B cell (primary cell): ENCODE results near the gene GABRD. TPM values are rescaled to one million over a fixed set of nuclear protein-coding genes. Genes with fewer than 3 reads are reported as not detected.

ENCODE experiments used
- ATAC-seq: fragments of 200-7000 bp; cut with Tn5 transposase; one replicate; pipeline ENCODE4 v1.10.0; 2021; ENCODE audit warnings: low read depth, mild to moderate bottlenecking, moderate number of reproducible peaks, moderate library complexity
- CTCF ChIA-PET: fragments of 350-600 bp; sonication (Branson Sonifier 250); formaldehyde crosslinking; loops from one replicate; lab custom pipeline; 2021; ENCODE audit warnings: antibody characterized with exemption, inconsistent platforms; lab: Charles Lee
- POLR2A ChIA-PET: fragments of 350-600 bp; sonication (Branson Sonifier 250); formaldehyde crosslinking; loops from one replicate; lab custom pipeline; 2021; ENCODE audit warnings: antibody characterized with exemption; lab: Charles Lee
- DNase-seq: peaks from one replicate; pipeline ENCODE4 v3.0.0; 2013
- H2AFZ ChIP-seq: 2 replicates; pipeline ENCODE4 v1.6.1; 2012; ENCODE audit warnings: mild to moderate bottlenecking, low read depth, low read length; ENCODE audit not compliant: insufficient read depth, poor library complexity, severe bottlenecking
- H3K27ac ChIP-seq, 2 donors: 1 replicate in 1 of 2; 2 replicates in 1 of 2; pipeline ENCODE4 v1.5.1; 2012 to 2013; ENCODE audit warnings: low read length in 2 of 2, mild to moderate bottlenecking in 2 of 2, moderate library complexity in 1 of 2
- H3K27me3 ChIP-seq, 4 experiments: fragments of 200-600 bp in 1 of 4; sonication (generic) in 1 of 4; replicated peaks in 1 of 4; 1 replicate in 2 of 4; 2 replicates in 2 of 4; pipeline versions ENCODE4 v1.6.1 to v1.7.0; 2013 to 2016; ENCODE audit warnings: low read length in 3 of 4, mild to moderate bottlenecking in 2 of 4, mixed read lengths in 1 of 4, moderate library complexity in 1 of 4; ENCODE audit not compliant: insufficient read depth in 4 of 4, control insufficient read depth in 3 of 4; ENCODE audit errors: control extremely low read depth in 1 of 4
- H3K36me3 ChIP-seq, 2 experiments: replicated peaks in 1 of 2; 1 replicate in 1 of 2; 2 replicates in 1 of 2; pipeline versions ENCODE4 v1.6.1 to v1.7.1; 2013; ENCODE audit warnings: low read length in 1 of 2; ENCODE audit not compliant: insufficient read depth in 2 of 2, control insufficient read depth in 1 of 2; ENCODE audit errors: control extremely low read depth in 1 of 2, extremely low read depth in 1 of 2
- H3K4me1 ChIP-seq, 2 donors: fragments of 200-600 bp in 1 of 2; sonication (generic) in 1 of 2; 1 replicate in 1 of 2; 2 replicates in 1 of 2; pipeline versions ENCODE4 v1.5.1 to v1.6.1; 2013 to 2017; ENCODE audit warnings: low read length in 2 of 2; ENCODE audit not compliant: control insufficient read depth in 2 of 2, insufficient read depth in 2 of 2
- H3K4me2 ChIP-seq: replicated peaks from 2 replicates; pipeline ENCODE3; 2012; ENCODE audit warnings: mild to moderate bottlenecking, low read depth, low read length; ENCODE audit not compliant: poor library complexity, severe bottlenecking
- H3K4me3 ChIP-seq, 5 experiments: fragments of 200-600 bp in 1 of 5; sonication (generic) in 1 of 5; 1 replicate in 3 of 5; 2 replicates in 2 of 5; pipeline versions ENCODE4 v1.5.1 to v1.7.0; 2011 to 2016; ENCODE audit warnings: low read length in 4 of 5, mild to moderate bottlenecking in 4 of 5, low read depth in 2 of 5, control low read depth in 1 of 5, moderate library complexity in 1 of 5; ENCODE audit not compliant: insufficient read depth in 1 of 5; ENCODE audit errors: control extremely low read depth in 1 of 5, extremely low read depth in 1 of 5
- H3K79me2 ChIP-seq: fragments of 200-600 bp; sonication (generic); one replicate; pipeline ENCODE4 v1.6.0; 2016; ENCODE audit warnings: low read length; ENCODE audit not compliant: control insufficient read depth, insufficient read depth
- H3K9ac ChIP-seq: fragments of 200-600 bp; sonication (generic); 2 replicates; pipeline ENCODE4 v1.6.1; 2017; ENCODE audit warnings: mild to moderate bottlenecking, low read length, moderate library complexity
- H3K9me3 ChIP-seq, 3 donors: one replicate each; pipeline versions ENCODE4 v1.6.1 to v1.7.1; 2013; ENCODE audit warnings: low read length in 2 of 3; ENCODE audit not compliant: control insufficient read depth in 2 of 3, insufficient read depth in 1 of 3; ENCODE audit errors: control extremely low read depth in 1 of 3
- H4K20me1 ChIP-seq: 2 replicates; pipeline ENCODE4 v1.6.0; 2012; ENCODE audit warnings: mild to moderate bottlenecking, low read length; ENCODE audit not compliant: insufficient read depth, control insufficient read depth, poor library complexity, severe bottlenecking
- H3K27ac Mint-ChIP-seq: one replicate; pipeline ENCODE4 v1.8.0; 2021; ENCODE audit warnings: mixed read lengths
- H3K27me3 Mint-ChIP-seq: one replicate; pipeline ENCODE4 v1.8.0; 2021; ENCODE audit warnings: mixed read lengths
- H3K4me1 Mint-ChIP-seq: one replicate; pipeline ENCODE4 v1.8.0; 2021; ENCODE audit warnings: mixed read lengths
- H3K4me3 Mint-ChIP-seq: one replicate; pipeline ENCODE4 v1.8.0; 2021; ENCODE audit warnings: mixed read lengths
- H3K9me3 Mint-ChIP-seq: one replicate; pipeline ENCODE4 v1.8.0; 2022; ENCODE audit warnings: mixed read lengths; ENCODE audit not compliant: insufficient read depth
- CTCF ChIP-seq: fragments of 200-600 bp; IDR thresholded peaks from one replicate; pipeline ENCODE4 v1.8.0; 2022; ENCODE audit warnings: antibody characterized with exemption, mild to moderate bottlenecking
- EZH2 ChIP-seq: IDR thresholded peaks from 2 replicates; pipeline ENCODE4 v1.6.1; 2012; ENCODE audit warnings: borderline replicate concordance, low read depth, mild to moderate bottlenecking, moderate library complexity, low read length; ENCODE audit not compliant: insufficient read depth, poor library complexity, severe bottlenecking
- WGBS: methylation state at CpG from one replicate; pipeline ENCODE4 v1.1.5; 2013; ENCODE audit warnings: missing lambda C conversion rate; ENCODE audit not compliant: insufficient coverage; 5-methylcytosine and 5-hydroxymethylcytosine counted together
- intact Hi-C: fragments of 100-400 bp; cut with micrococcal nuclease; formaldehyde crosslinking; loops from one replicate; pipeline ENCODE4 v1.10.0; 2022
- polyA plus RNA-seq: library from polyadenylated mRNA; depleted of rRNA; stranded (reverse); fragments of >200 nt; gene quantifications from 2 replicates; pipeline ENCODE4 v1.2.3, GENCODE V29; 2012
- total RNA-seq, 2 donors: library from RNA; stranded (reverse); fragments of 120-200 nt in 1 of 2; gene quantifications; 1 replicate in 1 of 2; 2 replicates in 1 of 2; pipeline versions ENCODE4 v1.2.3 to v1.2.4, GENCODE V29; 2013 to 2022

GABRD gene
- total and polyA plus RNA-seq, 2 donors (not counting 1 experiment from before 2014, with no cell fraction given): not detected

- H3K79me2 ChIP-seq: peaks cover 25% of the 10 kb centered on the region
- H3K27ac ChIP-seq: peak within 1 kb of the TSS; percentile 52 to 72
Observed at GRCh38 chr1:2049718-2050431, 30.7 kb downstream of the GABRD start, which contains the start of gene PRKCZ. PRKCZ (plus strand) TSS chr1:2050411; CDS start chr1:2050631, 220 bp downstream.

More at GRCh38 chr1:2049718-2050431, 30.7 kb downstream of the GABRD start, which contains the start of gene PRKCZ:
- DNase-seq (peak; percentile 95), ATAC-seq (peak; percentile 97)
- Histone ChIP-seq H3K4me2 (peak within 1 kb of the TSS; percentile 100), H3K4me1 (peaks cover 22 to 33% of the 10 kb centered on the region in 2 donors), H3K4me3 (peak within 1 kb of the TSS; percentile 12 to 90 (median 79)), H3K27me3 (peaks cover 0 to 36% (median 15%) of the 10 kb centered on the region in 4 experiments), H4K20me1 (peaks cover 16% of the 10 kb centered on the region), H3K9ac (peak within 1 kb of the TSS; percentile 90), H3K36me3 (no peaks in the 10 kb centered on the region), H2AFZ (peak within 1 kb of the TSS; percentile 99), H3K9me3 (peaks cover 0 to 3% (median 0%) of the 10 kb centered on the region in 3 donors)
- peak within 1 kb of the TSS; percentile 75 for H3K27ac Mint-ChIP-seq
- TF ChIP-seq EZH2: no peak
- no peak for TF ChIP-seq CTCF
- no peaks in the 10 kb centered on the region for H3K9me3 Mint-ChIP-seq
- POLR2A ChIA-PET: interaction anchor here (0.5 kb wide), 1 partner anchor 158 kb away, joined by 4 read pairs; no protein-coding TSS in a partner anchor
- 2% methylated on average over 83 of the region's 83 CpGs for WGBS
- intact Hi-C loops: loop anchor here (1.0 kb wide), 2 partner anchors 83 to 131 kb away; partner anchors contain the start of gene TMEM52
- H3K4me1 Mint-ChIP-seq: peaks cover 34% of the 10 kb centered on the region
- CTCF ChIA-PET: interaction anchor here (1.2 kb wide), 1 partner anchor 10 kb away, joined by 3 read pairs; no protein-coding TSS in a partner anchor
- H3K27me3 Mint-ChIP-seq: peaks cover 9% of the 10 kb centered on the region
- peak within 1 kb of the TSS; percentile 81 for H3K4me3 Mint-ChIP-seq
